Tibial artery (tissue), 4 donors: ENCODE results near the gene GLE1.

Experiments
- DNase-seq, 2 donors: peaks; one replicate each; pipeline ENCODE4 v3.0.0-alpha.2; 2019
- H3K27ac ChIP-seq, 2 donors: fragments of 200-600 bp; sonication (generic) in 1 of 2; 1 replicate in 1 of 2; 2 replicates in 1 of 2; pipeline ENCODE4 v1.5.1; 2018 to 2019; ENCODE audit warnings: mild to moderate bottlenecking in 1 of 2
- H3K27me3 ChIP-seq, 2 donors: fragments of 200-600 bp; sonication (generic) in 1 of 2; one replicate each; pipeline versions ENCODE4 v1.5.1 to v1.6.0; 2016 to 2019
- H3K36me3 ChIP-seq, 3 donors: fragments of 200-600 bp; sonication (generic) in 2 of 3; one replicate each; pipeline ENCODE4 v1.5.1; 2016 to 2019; ENCODE audit warnings: mild to moderate bottlenecking in 2 of 3
- H3K4me1 ChIP-seq, 4 donors: fragments of 200-600 bp; sonication (generic) in 2 of 4; 1 replicate in 3 of 4; 2 replicates in 1 of 4; pipeline ENCODE4 v1.5.1; 2016 to 2019
- H3K4me3 ChIP-seq, 2 donors: fragments of 200-600 bp; sonication (generic) in 1 of 2; 1 replicate in 1 of 2; 2 replicates in 1 of 2; pipeline ENCODE4 v1.5.1; 2018 to 2019; ENCODE audit warnings: mild to moderate bottlenecking in 2 of 2
- H3K9me3 ChIP-seq, 3 donors: fragments of 200-600 bp; sonication (generic) in 1 of 3; one replicate each; pipeline ENCODE4 v1.5.1; 2016 to 2019
- intact Hi-C: fragments of 100-400 bp; cut with DNase I; formaldehyde crosslinking; loops from one replicate; pipeline ENCODE4 v1.15.0; 2023; ENCODE audit warnings: low total_unique reads
- TF ChIP-seq, protein P1 (sequence below), 2 experiments: fragments of 200-600 bp in 1 of 2; fragments of 450-650 bp in 1 of 2; IDR thresholded peaks; one replicate each; pipeline ENCODE4 v1.5.1; 2017 to 2019; ENCODE audit warnings: antibody characterized with exemption in 2 of 2, mild to moderate bottlenecking in 1 of 2, moderate library complexity in 1 of 2

GLE1 gene

DNA sequence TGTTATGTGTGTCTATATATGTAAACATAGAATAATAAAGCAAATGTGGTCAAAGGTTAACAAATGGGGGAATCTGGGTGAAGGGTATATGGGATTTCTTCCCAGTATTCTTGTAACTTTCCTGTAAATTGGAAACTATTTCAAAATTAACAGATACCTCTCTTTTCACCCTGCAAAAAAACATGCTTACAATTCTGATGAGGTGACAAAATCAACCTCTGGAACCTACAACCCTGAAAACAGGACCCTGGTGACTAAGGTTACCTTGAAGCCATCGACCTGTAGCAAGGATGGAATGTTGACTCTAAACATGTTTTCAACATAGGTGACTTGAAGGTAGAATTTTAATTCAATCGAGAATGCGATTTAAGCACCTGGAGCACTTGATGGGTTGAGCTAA, 42.0 kb downstream of the GLE1 start:
- TF ChIP-seq, protein P1, sequence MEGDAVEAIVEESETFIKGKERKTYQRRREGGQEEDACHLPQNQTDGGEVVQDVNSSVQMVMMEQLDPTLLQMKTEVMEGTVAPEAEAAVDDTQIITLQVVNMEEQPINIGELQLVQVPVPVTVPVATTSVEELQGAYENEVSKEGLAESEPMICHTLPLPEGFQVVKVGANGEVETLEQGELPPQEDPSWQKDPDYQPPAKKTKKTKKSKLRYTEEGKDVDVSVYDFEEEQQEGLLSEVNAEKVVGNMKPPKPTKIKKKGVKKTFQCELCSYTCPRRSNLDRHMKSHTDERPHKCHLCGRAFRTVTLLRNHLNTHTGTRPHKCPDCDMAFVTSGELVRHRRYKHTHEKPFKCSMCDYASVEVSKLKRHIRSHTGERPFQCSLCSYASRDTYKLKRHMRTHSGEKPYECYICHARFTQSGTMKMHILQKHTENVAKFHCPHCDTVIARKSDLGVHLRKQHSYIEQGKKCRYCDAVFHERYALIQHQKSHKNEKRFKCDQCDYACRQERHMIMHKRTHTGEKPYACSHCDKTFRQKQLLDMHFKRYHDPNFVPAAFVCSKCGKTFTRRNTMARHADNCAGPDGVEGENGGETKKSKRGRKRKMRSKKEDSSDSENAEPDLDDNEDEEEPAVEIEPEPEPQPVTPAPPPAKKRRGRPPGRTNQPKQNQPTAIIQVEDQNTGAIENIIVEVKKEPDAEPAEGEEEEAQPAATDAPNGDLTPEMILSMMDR (IDR thresholded peaks at IDR 0.05): no peak
- H3K9me3 ChIP-seq: no peaks in the 10 kb centered on the region
- peaks cover 0 to 18% (median 13%) of the 10 kb centered on the region in 4 donors for H3K4me1 ChIP-seq
- no peak overlapping the region for H3K27ac ChIP-seq
- intact Hi-C loops: no loop called here
- H3K4me3 ChIP-seq: no peak overlapping the region
- DNase-seq: no peak
- H3K36me3 ChIP-seq: peaks cover 14 to 25% (median 20%) of the 10 kb centered on the region in 3 donors
- H3K27me3 ChIP-seq: no peaks in the 10 kb centered on the region

DNA sequence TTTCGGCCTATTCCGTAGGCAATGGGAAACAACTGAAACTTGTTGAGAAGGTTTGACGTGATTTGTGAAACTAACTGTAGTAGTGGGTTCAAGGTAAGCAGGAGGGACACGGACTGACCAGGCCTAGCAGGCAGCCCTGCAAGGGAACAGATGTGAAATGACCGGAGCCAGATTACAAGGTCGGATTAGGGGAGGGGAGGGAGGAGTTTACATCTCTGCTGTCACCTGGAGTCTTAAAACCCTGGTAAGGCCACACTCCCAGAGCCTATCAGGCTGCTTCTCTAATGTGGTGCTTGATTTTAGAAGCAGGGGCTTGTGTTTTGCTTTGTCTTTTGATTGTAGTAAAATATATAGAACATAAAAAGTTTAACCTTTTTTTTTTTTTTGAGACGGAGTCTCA, 44.4 kb downstream of the GLE1 start:
- no peak for DNase-seq
- H3K27ac ChIP-seq: no peak overlapping the region
- TF ChIP-seq, protein P1 (IDR thresholded peaks at IDR 0.05): no peak
- peaks cover 0 to 27% (median 18%) of the 10 kb centered on the region in 4 donors for H3K4me1 ChIP-seq
- H3K27me3 ChIP-seq: no peaks in the 10 kb centered on the region
- peaks cover 0 to 1% (median 0%) of the 10 kb centered on the region in 3 donors for H3K36me3 ChIP-seq
- no peak overlapping the region for H3K4me3 ChIP-seq
- intact Hi-C loops: no loop called here
- no peaks in the 10 kb centered on the region for H3K9me3 ChIP-seq

DNA sequence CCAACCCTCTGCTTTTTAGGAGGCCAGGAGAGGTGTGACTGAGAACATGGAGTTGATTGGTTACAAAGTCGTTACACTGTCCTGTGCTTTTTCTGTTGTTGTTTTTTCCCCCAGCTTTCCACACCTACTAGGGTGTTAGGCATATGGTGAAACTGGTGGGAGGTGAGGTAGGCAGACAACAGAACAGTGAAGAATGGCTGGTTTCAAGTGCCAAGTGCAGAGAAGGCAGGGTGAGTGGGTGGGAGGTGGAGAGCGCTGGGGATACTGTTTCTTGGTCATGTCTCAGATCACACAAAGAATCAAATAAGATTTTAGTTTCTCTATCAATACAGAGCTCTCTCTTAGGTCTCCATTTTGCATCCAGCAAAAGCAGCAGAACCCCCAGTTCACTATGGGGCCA, 45.7 kb downstream of the GLE1 start:
- Histone ChIP-seq H3K9me3 (no peaks in the 10 kb centered on the region), H3K4me1 (peaks cover 0 to 40% (median 31%) of the 10 kb centered on the region in 4 donors), H3K4me3 (no peak overlapping the region), H3K27ac (peak overlapping the region; percentile 96 to 97), H3K27me3 (no peaks in the 10 kb centered on the region), H3K36me3 (no peaks in the 10 kb centered on the region)
- no peak for DNase-seq
- intact Hi-C loops: loop anchor here (10.0 kb wide), 1 partner anchor 95 kb away; the partner anchor contains the start of gene ODF2
- TF ChIP-seq, protein P1 (IDR thresholded peaks at IDR 0.05): no peak

DNA sequence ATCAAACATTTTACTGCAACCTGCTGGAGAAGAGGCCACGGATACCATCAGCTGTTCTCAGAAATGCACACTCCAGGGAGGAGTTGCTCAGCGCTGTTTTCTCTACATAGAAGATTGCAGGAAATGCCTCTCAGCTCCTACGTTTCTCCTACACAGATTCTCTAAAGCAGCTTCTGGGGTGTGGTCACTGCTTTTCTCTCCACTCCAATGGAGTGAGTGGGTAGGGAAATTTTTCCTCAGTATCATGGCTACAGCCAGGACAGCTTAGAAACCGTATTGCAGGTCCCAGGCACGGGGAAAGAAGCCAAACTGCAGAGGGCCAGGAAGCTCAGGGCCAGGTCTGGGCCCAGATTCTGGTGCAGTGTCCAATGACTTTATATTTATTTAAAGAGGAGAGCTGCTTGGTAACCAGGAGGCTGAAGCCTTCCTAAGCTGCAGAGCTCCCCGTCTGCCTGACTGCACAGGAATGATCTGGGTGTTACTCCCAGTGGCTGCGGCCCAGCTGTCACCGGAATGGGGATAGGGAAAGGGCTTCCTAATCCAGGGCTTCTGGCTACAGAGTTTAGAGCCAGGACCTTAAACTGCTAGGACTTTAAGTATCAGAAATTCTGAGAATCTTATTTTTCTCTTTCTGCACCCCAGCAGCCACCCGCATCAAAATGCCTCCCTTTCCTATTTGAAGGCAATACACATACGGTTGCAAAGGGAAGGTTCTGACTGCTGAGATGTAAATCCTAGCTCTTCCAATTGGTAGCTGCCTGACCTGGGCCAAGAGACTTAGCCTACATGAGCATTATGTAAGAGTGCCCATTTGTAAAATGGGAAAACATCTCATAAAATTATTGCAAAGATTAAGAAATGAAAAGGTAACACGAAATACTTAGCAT, 46.5 kb downstream of the GLE1 start:
- intact Hi-C loops: loop anchor here (10.0 kb wide), 1 partner anchor 96 kb away; the partner anchor contains the start of gene ODF2
- TF ChIP-seq, protein P1 (IDR thresholded peaks at IDR 0.05): no peak
- H3K27ac ChIP-seq: peak overlapping the region; percentile 96 to 97
- no peaks in the 10 kb centered on the region for H3K9me3 ChIP-seq
- H3K36me3 ChIP-seq: no peaks in the 10 kb centered on the region
- H3K27me3 ChIP-seq: no peaks in the 10 kb centered on the region
- DNase-seq: peak; percentile 21 to 73
- H3K4me3 ChIP-seq: peak overlapping the region; percentile 89 to 95
- H3K4me1 ChIP-seq: peaks cover 0 to 48% (median 38%) of the 10 kb centered on the region in 4 donors

DNA sequence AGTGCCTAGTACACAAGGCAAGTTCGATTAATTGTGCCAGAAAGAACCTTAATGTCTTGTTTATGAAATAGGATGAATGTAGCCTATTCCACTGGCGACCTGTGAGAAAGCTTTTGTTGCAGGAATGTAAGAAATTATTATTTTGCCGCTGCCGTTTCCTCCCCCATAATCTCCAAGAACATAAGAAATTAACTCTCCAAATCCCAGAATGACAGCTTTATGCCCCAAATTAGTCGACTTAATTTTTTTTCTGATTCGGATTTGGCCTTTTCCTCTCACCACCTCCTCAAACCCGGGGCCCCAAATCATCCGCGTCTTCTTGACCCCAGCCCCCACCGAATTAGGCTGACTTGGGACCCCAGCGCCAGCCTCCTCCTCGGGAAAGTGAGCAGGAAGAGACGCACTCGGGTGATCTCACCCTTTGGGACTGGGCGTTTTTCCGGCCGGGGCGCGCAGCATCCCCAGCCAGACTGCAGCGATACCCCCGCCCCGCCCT, 47.2 kb downstream of the GLE1 start:
- no peaks in the 10 kb centered on the region for H3K27me3 ChIP-seq
- intact Hi-C loops: loop anchor here (10.0 kb wide), 1 partner anchor 97 kb away; the partner anchor contains the start of gene ODF2
- TF ChIP-seq, protein P1 (IDR thresholded peaks at IDR 0.05): no peak
- H3K36me3 ChIP-seq: no peaks in the 10 kb centered on the region
- H3K4me3 ChIP-seq: peak overlapping the region; percentile 89 to 95
- peak in 1 of 2 donors; percentile 94 for DNase-seq
- peak overlapping the region; percentile 96 to 97 for H3K27ac ChIP-seq
- H3K4me1 ChIP-seq: peaks cover 0 to 55% (median 41%) of the 10 kb centered on the region in 4 donors
- no peaks in the 10 kb centered on the region for H3K9me3 ChIP-seq
